ELF-1 (cell line): ENCODE data around the gene TTC27.
"Not testable (repeated sequence)": the region's sequence is repeated elsewhere in the genome, so short reads cannot be mapped to it uniquely, and the experiment has no call there.

Experiments used
- DNase-seq: peaks from one replicate; pipeline ENCODE4 v3.0.0-alpha.2; 2016; ENCODE audit warnings: low read depth, low spot score

TTC27 gene

GRCh38 chr2:32627814-32628579, at the start of gene TTC27:
Gene TTC27, plus strand, starts transcription at chr2:32628050. Its CDS starts 243 bp downstream, at chr2:32628293.
- DNase-seq, result peak; percentile 97

GRCh38 chr2:32591669-32592463, 36.0 kb upstream of the TTC27 start:
- DNase-seq, result no peak

GRCh38 chr2:32594573-32594972, 33.3 kb upstream of the TTC27 start:
- DNase-seq, result no peak

- DNase-seq, result no peak
These were observed 16.5 kb upstream of the TTC27 start for GRCh38 chr2:32611366-32611765.

- DNase-seq, result no peak
These were observed 16.1 kb upstream of the TTC27 start for GRCh38 chr2:32611771-32612170.

- no peak for DNase-seq
These were observed 13.8 kb upstream of the TTC27 start for GRCh38 chr2:32614084-32614483.

- no peak for DNase-seq
These were observed 10.2 kb upstream of the TTC27 start for GRCh38 chr2:32617599-32618189.

- DNase-seq, result no peak
These were observed 5.1 kb upstream of the TTC27 start for GRCh38 chr2:32622570-32623310.

- DNase-seq, result no peak
These were observed 4.5 kb upstream of the TTC27 start for GRCh38 chr2:32623311-32623706.

- DNase-seq, result no peak
These were observed 3.0 kb upstream of the TTC27 start for GRCh38 chr2:32624812-32625211.

- peak; percentile 39 for DNase-seq
These were observed 1.1 kb upstream of the TTC27 start for GRCh38 chr2:32626639-32627221.

GRCh38 chr2:32627441-32627813, 423 bp upstream of the TTC27 start:
- no peak for DNase-seq

GRCh38 chr2:32632089-32632488, 4.2 kb downstream of the TTC27 start:
- DNase-seq, result no peak

GRCh38 chr2:32633040-32633439, 5.2 kb downstream of the TTC27 start:
- no peak for DNase-seq

- not testable (repeated sequence) for DNase-seq
These were observed 10.7 kb downstream of the TTC27 start for GRCh38 chr2:32638548-32638947.

- no peak for DNase-seq
These were observed 13.3 kb downstream of the TTC27 start for GRCh38 chr2:32641180-32641579.

- DNase-seq, result no peak
These were observed 19.4 kb downstream of the TTC27 start for GRCh38 chr2:32647180-32647651.

GRCh38 chr2:32652555-32653209, 24.8 kb downstream of the TTC27 start:
- DNase-seq, result no peak

- no peak for DNase-seq
These were observed 28.2 kb downstream of the TTC27 start for GRCh38 chr2:32656069-32656468.

GRCh38 chr2:32663864-32664263, 36.0 kb downstream of the TTC27 start:
- no peak for DNase-seq

GRCh38 chr2:32666704-32667103, 38.9 kb downstream of the TTC27 start:
- no peak for DNase-seq
